ENCODE results near the gene PRMT1.

The PRMT1 gene

DNA sequence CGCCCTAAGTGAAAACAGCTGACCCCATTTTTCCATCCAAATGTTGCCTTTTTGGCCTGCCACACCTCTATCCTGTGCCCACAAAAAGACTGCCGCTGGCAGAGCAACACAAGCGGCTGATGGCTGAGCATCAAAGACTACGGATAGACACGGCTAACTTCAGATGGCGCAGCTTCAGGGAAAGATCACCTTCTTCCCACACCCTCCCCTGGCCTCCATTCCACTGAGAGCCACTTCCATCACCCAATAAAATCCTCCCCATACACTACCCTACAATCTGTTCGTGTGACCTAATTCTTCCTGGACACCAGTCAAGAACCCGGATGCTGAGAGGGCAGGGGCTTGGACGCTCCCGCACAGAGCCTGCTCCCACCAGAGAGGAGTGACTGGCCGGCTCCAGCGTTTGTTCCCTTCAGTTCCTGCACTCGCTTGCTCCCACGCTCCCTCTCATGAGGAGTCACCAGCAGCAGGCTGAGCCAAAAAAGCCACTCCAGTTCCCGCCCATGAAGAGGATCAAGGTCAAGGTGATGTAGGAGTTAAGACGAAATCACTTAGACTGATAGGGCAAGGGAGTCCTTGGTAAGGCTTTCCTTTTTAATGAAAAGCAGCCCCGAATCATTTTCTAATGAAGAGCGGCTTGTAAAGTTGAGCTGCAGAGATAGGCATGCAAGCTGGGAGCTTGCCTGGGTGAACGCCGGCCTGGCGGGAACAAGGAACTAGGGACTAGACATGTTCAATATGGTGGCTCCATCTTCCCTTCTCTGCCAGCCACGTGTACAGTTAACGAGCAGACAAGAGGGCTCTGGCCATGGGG, 50.4 kb downstream of the PRMT1 start:
- DNase-seq (ENCODE audit: low read depth), result peak; percentile 42

DNA sequence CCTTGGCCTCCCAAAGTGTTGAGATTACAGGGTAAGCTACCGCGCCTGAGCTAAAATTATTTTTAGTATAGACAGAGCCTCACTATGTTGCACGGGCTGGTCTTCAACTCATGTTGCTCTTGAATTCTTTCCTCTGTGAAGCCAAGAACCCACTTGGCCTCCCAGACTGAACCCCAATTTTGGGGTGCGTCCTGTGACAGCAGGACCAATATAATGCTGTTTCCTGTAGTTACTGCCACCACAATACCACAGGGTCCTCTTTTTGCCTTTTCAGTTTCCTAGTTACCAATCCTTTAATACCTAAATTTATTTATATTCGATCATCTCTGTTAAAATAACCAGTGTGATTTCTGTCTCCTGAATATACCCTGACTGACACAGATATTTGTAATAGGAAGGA, 53.1 kb downstream of the PRMT1 start:
- no peak for DNase-seq (ENCODE audit: low read depth)
